Activated CD8-positive, alpha-beta memory T cell treated with anti-CD3 and anti-CD28 coated beads, Interleukin-2, amount 10 ng/mL, durations not matched to agents 7 days and 5 days (primary cell): Measurements from ENCODE around the gene EFHC2. TPM values are rescaled to one million over a fixed set of nuclear protein-coding genes. Genes with fewer than 3 reads are reported as not detected.
"Not testable (repeated sequence)": the region's sequence is repeated elsewhere in the genome, so short reads cannot be mapped to it uniquely, and the experiment has no call there.

Experiments used
- ATAC-seq: fragments of 150-1000 bp; cut with Tn5 transposase; one replicate; pipeline ENCODE4 v1.10.0; 2021; ENCODE audit warnings: moderate library complexity
- CTCF ChIA-PET: fragments of 350-600 bp; sonication (Branson Sonifier 250); formaldehyde crosslinking; loops from one replicate; lab custom pipeline; 2021; ENCODE audit warnings: antibody characterized with exemption; lab: Charles Lee
- DNase-seq: peaks from one replicate; pipeline ENCODE4 v3.0.0-alpha.2; 2020
- H3K27ac Mint-ChIP-seq: one replicate; pipeline ENCODE4 v1.8.0; 2021; ENCODE audit warnings: mild to moderate bottlenecking, mixed read lengths
- H3K27me3 Mint-ChIP-seq: one replicate; pipeline ENCODE4 v1.8.0; 2021; ENCODE audit warnings: mixed read lengths
- H3K36me3 Mint-ChIP-seq: one replicate; pipeline ENCODE4 v1.8.0; 2021; ENCODE audit warnings: mild to moderate bottlenecking, mixed read lengths
- H3K4me1 Mint-ChIP-seq: one replicate; pipeline ENCODE4 v1.8.0; 2021; ENCODE audit warnings: mixed read lengths
- H3K4me3 Mint-ChIP-seq: one replicate; pipeline ENCODE4 v1.8.0; 2021; ENCODE audit warnings: mild to moderate bottlenecking, moderate library complexity, mixed read lengths
- H3K9me3 Mint-ChIP-seq: one replicate; pipeline ENCODE4 v1.8.0; 2022; ENCODE audit warnings: low read depth, mixed read lengths
- total RNA-seq, 2 experiments: library from RNA; stranded (reverse); gene quantifications; one replicate each; pipeline ENCODE4 v1.2.3, GENCODE V29; 2021

Gene EFHC2
- total RNA-seq, 2 experiments from 2014 or later: 0.12 TPM; not detected in 1

- ATAC-seq (no peak), DNase-seq (no peak)
- no peaks in the 10 kb centered on the region for H3K9me3 Mint-ChIP-seq
- CTCF ChIA-PET: no interaction called here
- H3K27me3 Mint-ChIP-seq: no peaks in the 10 kb centered on the region
- no peak overlapping the region for H3K4me3 Mint-ChIP-seq
- H3K4me1 Mint-ChIP-seq: peaks cover 2% of the 10 kb centered on the region
- H3K36me3 Mint-ChIP-seq: no peaks in the 10 kb centered on the region
- H3K27ac Mint-ChIP-seq: no peak overlapping the region
Observed at GRCh38 chrX:44274096-44274495, 69.4 kb downstream of the EFHC2 start.

DNA sequence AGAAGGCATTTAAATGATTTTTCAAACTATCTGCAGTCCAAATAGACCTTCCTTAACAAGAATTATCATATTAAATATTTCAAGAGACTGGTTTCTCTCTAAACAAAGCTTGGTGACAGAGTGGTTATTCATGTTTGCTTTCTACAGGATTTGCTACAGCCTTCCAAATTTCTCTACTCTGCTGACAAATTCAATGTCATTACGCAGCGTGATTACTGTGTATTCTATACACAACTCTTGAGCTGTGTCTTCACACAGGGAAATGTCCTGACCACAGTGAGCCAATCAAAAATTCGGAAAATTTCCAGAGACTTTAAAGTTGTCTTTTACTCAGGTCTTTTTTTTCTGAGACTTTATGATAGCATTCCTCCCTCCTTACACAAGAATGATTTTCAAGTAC, 75.6 kb downstream of the EFHC2 start:
- no peak overlapping the region for H3K4me3 Mint-ChIP-seq
- peaks cover 12% of the 10 kb centered on the region for H3K4me1 Mint-ChIP-seq
- no peak for ATAC-seq
- no peak overlapping the region for H3K27ac Mint-ChIP-seq
- H3K36me3 Mint-ChIP-seq: peaks cover 1% of the 10 kb centered on the region
- CTCF ChIA-PET: interaction anchor here (0.8 kb wide), 1 partner anchor 79 kb away, joined by 3 read pairs; no protein-coding TSS in a partner anchor
- H3K9me3 Mint-ChIP-seq: no peaks in the 10 kb centered on the region
- no peaks in the 10 kb centered on the region for H3K27me3 Mint-ChIP-seq
- DNase-seq: no peak

DNA sequence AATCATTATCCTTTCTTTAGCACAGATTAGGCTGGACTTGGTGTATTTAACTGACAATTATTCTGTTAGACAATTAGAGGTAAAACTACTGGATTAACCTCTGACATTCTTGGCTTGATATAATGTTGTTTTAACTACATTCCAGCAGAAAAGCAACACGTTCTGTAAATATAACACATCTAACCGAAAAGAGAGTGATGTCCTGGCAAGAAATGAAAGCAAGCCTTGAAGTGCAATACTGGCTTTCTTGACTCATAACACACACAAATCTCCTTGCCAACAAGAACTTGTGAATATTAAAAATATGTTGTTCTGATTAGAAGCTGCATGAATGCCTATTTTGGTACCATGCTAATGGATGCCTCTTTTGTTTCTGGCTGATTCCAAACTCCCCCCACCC, 76.4 kb downstream of the EFHC2 start:
- H3K4me3 Mint-ChIP-seq: no peak overlapping the region
- no peaks in the 10 kb centered on the region for H3K9me3 Mint-ChIP-seq
- H3K4me1 Mint-ChIP-seq: peaks cover 12% of the 10 kb centered on the region
- H3K27me3 Mint-ChIP-seq: no peaks in the 10 kb centered on the region
- no peak overlapping the region for H3K27ac Mint-ChIP-seq
- DNase-seq (no peak), ATAC-seq (no peak)
- CTCF ChIA-PET: no interaction called here
- H3K36me3 Mint-ChIP-seq: peaks cover 1% of the 10 kb centered on the region

- CTCF ChIA-PET: no interaction called here
- ATAC-seq (peak; percentile 36), DNase-seq (no peak)
- Mint-ChIP-seq H3K4me3 (no peak overlapping the region), H3K4me1 (peaks cover 16% of the 10 kb centered on the region), H3K27ac (no peak overlapping the region), H3K9me3 (no peaks in the 10 kb centered on the region), H3K27me3 (no peaks in the 10 kb centered on the region), H3K36me3 (peaks cover 1% of the 10 kb centered on the region)
Observed at GRCh38 chrX:44265559-44265958, 77.9 kb downstream of the EFHC2 start.

DNA sequence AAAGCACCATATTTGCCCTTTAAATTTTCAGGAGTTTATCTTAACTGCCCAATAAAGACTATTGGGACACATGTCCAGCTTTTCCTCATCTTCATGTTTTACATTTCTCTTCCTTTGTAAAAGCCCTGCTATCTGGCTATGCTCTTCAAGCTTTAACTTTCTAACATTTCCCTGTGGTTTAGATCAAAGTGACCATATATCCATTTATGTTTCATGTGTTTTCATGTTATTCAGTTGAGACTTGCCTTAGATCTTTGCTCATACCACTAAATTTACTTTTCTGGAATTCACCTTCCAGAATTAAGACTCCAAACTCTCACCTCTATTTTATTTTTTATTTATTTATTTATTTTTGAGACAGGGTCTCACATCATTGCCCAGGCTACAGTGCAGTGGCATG, 78.5 kb downstream of the EFHC2 start:
- Mint-ChIP-seq H3K36me3 (peaks cover 1% of the 10 kb centered on the region), H3K9me3 (no peaks in the 10 kb centered on the region), H3K27ac (no peak overlapping the region), H3K4me1 (peaks cover 20% of the 10 kb centered on the region), H3K4me3 (no peak overlapping the region), H3K27me3 (no peaks in the 10 kb centered on the region)
- no peak for ATAC-seq
- no peak for DNase-seq
- CTCF ChIA-PET: no interaction called here

DNA sequence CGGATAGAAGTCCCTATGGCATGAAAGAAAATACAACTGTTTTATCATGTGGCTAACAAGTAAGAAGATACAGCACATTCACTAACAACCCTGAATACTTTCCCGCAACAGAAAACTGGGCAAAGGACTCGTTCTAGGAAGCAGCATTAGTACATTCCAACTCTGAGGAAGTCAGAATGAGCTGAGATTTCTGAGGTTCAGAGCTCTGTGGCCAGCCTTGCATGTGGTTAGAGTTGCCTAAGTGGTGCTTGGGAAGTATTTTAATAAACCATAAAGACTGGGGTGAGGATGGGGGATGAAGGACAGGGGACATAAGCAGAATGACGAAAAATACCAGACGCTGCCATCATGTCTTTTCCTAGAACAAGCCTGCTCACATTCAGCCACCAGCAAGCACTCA, 82.2 kb downstream of the EFHC2 start:
- no peak for DNase-seq
- Mint-ChIP-seq H3K4me3 (no peak overlapping the region), H3K27ac (no peak overlapping the region), H3K27me3 (no peaks in the 10 kb centered on the region), H3K36me3 (peaks cover 2% of the 10 kb centered on the region), H3K4me1 (peaks cover 23% of the 10 kb centered on the region), H3K9me3 (no peaks in the 10 kb centered on the region)
- ATAC-seq: no peak
- CTCF ChIA-PET: interaction anchor here (1.4 kb wide), 1 partner anchor 17 kb away, joined by 4 read pairs; no protein-coding TSS in a partner anchor

DNA sequence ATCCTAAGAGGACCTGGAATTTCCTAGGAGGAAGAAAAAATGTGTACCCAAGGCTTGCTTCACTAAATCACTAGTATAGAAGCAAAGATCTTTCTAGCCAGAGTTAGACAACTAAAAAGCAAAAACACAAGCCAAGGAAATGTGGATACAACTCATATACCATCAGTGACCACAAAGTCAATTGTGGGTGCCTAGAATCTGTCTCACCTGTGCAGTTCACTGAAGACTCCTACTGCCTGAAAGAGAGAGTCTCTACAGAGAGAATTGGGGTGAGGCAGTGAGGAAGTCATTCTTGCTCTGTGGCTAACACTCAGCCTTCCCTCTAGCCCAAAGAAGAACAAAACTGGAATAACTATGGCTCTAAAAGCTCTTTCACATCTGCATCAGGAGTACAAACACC, 82.9 kb downstream of the EFHC2 start:
- Mint-ChIP-seq H3K27me3 (no peaks in the 10 kb centered on the region), H3K9me3 (no peaks in the 10 kb centered on the region), H3K36me3 (peaks cover 9% of the 10 kb centered on the region), H3K4me3 (no peak overlapping the region), H3K27ac (no peak overlapping the region), H3K4me1 (peaks cover 24% of the 10 kb centered on the region)
- no peak for DNase-seq
- no peak for ATAC-seq
- CTCF ChIA-PET: interaction anchor here (1.4 kb wide), 1 partner anchor 16 kb away, joined by 4 read pairs; no protein-coding TSS in a partner anchor

DNA sequence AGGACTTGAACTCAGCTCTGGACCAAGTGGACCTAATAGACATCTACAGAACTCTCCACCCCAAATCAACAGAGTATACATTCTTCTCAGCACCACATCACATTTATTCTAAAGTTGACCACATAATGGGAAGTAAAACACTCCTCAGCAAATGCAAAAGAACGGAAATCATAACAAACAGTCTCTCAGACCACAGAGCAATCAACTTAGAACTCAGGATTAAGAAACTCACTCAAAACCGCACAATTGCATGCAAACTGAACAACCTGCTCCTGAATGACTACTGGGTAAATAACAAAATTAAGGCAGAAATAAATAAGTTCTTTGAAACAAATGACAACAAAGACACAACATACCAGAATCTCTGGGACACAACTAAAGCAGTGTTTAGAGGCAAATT, 87.7 kb downstream of the EFHC2 start:
- Mint-ChIP-seq H3K27ac (peak overlapping the region; percentile 57), H3K4me1 (peaks cover 43% of the 10 kb centered on the region), H3K36me3 (peaks cover 15% of the 10 kb centered on the region)
- H3K9me3 Mint-ChIP-seq, H3K27me3 Mint-ChIP-seq, ATAC-seq, CTCF ChIA-PET, H3K4me3 Mint-ChIP-seq, DNase-seq: not testable (repeated sequence)

GRCh38 chrX:44253575-44253942, 89.9 kb downstream of the EFHC2 start:
- peaks cover 33% of the 10 kb centered on the region for H3K4me1 Mint-ChIP-seq
- H3K27me3 Mint-ChIP-seq: no peaks in the 10 kb centered on the region
- CTCF ChIA-PET: interaction anchor here (2.0 kb wide), 1 partner anchor 9 kb away, joined by 12 read pairs; no protein-coding TSS in a partner anchor
- H3K36me3 Mint-ChIP-seq: peaks cover 15% of the 10 kb centered on the region
- DNase-seq (no peak), ATAC-seq (peak; percentile 23)
- H3K9me3 Mint-ChIP-seq: peaks cover 4% of the 10 kb centered on the region
- peak overlapping the region; percentile 40 for H3K4me3 Mint-ChIP-seq
- H3K27ac Mint-ChIP-seq: peak overlapping the region; percentile 77

DNA sequence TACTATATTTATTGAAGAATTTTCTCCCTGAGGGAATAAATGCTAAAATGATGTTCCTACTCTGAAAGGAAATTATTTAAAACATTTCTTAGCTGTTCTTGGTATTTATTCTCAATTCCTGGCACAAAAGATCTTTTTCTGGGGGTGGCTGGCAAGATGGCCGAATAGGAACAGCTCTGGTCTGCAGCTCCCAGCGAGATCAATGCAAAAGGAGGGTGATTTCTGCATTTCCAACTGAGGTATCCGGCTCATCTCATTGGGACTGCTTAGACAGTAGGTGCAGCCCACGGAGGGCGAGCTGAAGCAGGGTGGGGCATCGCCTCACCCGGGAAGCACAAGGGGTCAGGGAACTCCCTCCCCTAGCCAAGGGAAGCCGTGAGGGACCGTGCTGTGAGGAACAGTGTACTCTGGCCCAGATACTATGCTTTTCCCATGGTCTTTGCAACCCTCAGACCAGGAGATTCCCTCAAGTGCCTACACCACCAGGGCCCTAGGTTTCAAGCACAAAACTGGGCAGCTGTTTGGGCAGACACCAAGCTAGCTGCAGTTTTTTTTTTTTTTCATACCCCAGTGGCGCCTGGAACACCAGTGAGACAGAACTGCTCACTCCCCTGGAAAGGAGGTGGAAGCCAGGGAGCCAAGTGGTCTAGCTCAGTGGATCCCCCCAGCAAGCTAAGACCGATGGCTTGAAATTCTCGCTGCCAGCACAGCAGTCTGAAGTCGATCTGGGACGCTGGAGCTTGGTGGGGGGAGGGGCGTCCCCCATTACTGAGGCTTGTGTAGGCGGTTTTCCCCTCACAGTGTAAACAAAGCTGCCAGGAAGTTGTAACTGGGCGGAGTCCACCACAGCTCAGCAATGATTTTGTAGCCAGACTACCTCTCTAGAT, 90.5 kb downstream of the EFHC2 start:
- H3K27ac Mint-ChIP-seq: peak overlapping the region; percentile 77
- H3K4me1 Mint-ChIP-seq: peaks cover 33% of the 10 kb centered on the region
- CTCF ChIA-PET: interaction anchor here (2.0 kb wide), 1 partner anchor 9 kb away, joined by 12 read pairs; no protein-coding TSS in a partner anchor
- H3K9me3 Mint-ChIP-seq, H3K27me3 Mint-ChIP-seq: not testable (repeated sequence)
- DNase-seq (peak; percentile 81), ATAC-seq (peak; percentile 87)
- peak overlapping the region; percentile 40 for H3K4me3 Mint-ChIP-seq
- peaks cover 15% of the 10 kb centered on the region for H3K36me3 Mint-ChIP-seq

GRCh38 chrX:44247468-44247867, 96.0 kb downstream of the EFHC2 start:
- Mint-ChIP-seq H3K27ac (no peak overlapping the region), H3K27me3 (no peaks in the 10 kb centered on the region)
- ATAC-seq: no peak

DNA sequence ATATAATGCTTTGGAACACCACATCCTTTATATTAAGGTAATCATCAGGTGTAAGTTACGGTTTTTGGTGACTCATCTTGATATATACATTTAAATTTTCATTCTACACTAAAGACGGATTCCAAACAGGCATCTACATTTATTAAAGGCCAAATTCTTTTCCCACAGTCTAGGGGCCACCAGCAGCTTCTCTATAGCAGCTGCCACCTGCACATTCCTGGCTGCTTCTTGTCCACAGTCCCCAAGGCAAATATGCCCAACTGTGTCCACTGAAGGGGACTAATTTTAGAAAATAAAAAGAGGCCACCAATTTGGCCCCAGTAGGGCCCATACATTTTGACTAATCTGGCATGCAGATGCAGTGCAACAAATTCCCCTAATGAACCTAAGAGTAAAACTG, 96.6 kb downstream of the EFHC2 start:
- no peak for ATAC-seq
- H3K4me1 Mint-ChIP-seq: peaks cover 4% of the 10 kb centered on the region
- H3K27ac Mint-ChIP-seq: no peak overlapping the region
- H3K36me3 Mint-ChIP-seq: no peaks in the 10 kb centered on the region
- H3K9me3 Mint-ChIP-seq: no peaks in the 10 kb centered on the region
- H3K27me3 Mint-ChIP-seq: no peaks in the 10 kb centered on the region
- H3K4me3 Mint-ChIP-seq: no peak overlapping the region
- no peak for DNase-seq
- CTCF ChIA-PET: interaction anchor here (1.3 kb wide), 1 partner anchor 288 kb away, joined by 3 read pairs; no protein-coding TSS in a partner anchor

More at GRCh38 chrX:44247468-44247867, 96.0 kb downstream of the EFHC2 start:
- CTCF ChIA-PET: interaction anchor here (1.3 kb wide), 1 partner anchor 289 kb away, joined by 3 read pairs; no protein-coding TSS in a partner anchor
- Mint-ChIP-seq H3K36me3 (no peaks in the 10 kb centered on the region), H3K4me1 (peaks cover 4% of the 10 kb centered on the region), H3K4me3 (no peak overlapping the region), H3K9me3 (no peaks in the 10 kb centered on the region)
- no peak for DNase-seq

DNA sequence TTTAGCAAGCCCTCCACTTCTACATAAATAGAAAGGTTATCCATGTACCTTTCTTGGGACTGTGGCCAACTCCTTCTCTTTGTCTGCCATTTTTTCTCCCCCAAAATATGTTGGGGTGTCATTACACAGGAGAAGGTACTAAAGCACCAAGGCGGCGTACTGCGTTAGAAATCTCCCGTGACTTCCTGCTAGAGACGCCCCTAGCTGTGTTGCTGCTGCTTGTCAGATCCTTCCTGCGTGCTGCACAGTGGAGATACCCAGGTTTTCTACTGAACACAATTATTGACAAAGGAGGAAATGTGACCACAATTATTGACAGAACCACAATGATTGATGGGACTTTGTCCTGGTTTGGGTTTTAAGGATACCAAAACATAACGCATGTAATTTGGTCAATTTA, 97.7 kb downstream of the EFHC2 start:
- peak; percentile 43 for DNase-seq
- H3K36me3 Mint-ChIP-seq: no peaks in the 10 kb centered on the region
- no peaks in the 10 kb centered on the region for H3K27me3 Mint-ChIP-seq
- peaks cover 4% of the 10 kb centered on the region for H3K4me1 Mint-ChIP-seq
- peak overlapping the region; percentile 49 for H3K27ac Mint-ChIP-seq
- CTCF ChIA-PET: interaction anchor here (1.7 kb wide), 1 partner anchor 15 kb away, joined by 4 read pairs; no protein-coding TSS in a partner anchor
- no peaks in the 10 kb centered on the region for H3K9me3 Mint-ChIP-seq
- H3K4me3 Mint-ChIP-seq: no peak overlapping the region
- no peak for ATAC-seq
